ENCODE data around the gene PPP2R3A. TPM values are rescaled to one million over a fixed set of nuclear protein-coding genes. Genes with fewer than 3 reads are reported as not detected.

PPP2R3A gene
- total and polyA plus RNA-seq, 2 experiments from 2014 or later, result 6.4 to 15.2 TPM

GRCh38 chr3:135920275-135920674, 45.3 kb upstream of the PPP2R3A start (continued):
- no peak for TF ChIP-seq REST (IDR thresholded peaks at IDR 0.05; ENCODE audit: unreplicated experiment)
- no peak for TF ChIP-seq STAT1 (IDR thresholded peaks at IDR 0.05; ENCODE audit: unreplicated experiment)
- no peak for TF ChIP-seq NANOG (IDR thresholded peaks at IDR 0.05; ENCODE audit: borderline replicate concordance)

GRCh38 chr3:135922903-135923250, 42.7 kb upstream of the PPP2R3A start:
- Mint-ChIP-seq H3K27ac (no peak overlapping the region), H3K36me3 (ENCODE audit: low read depth) (no peaks in the 10 kb centered on the region), H3K4me3 (no peak overlapping the region), H3K4me1 (peaks cover 18% of the 10 kb centered on the region), H3K9me3 (no peaks in the 10 kb centered on the region; the same call in 2 of the 3 replicates), H3K27me3 (ENCODE audit: insufficient read depth, low read depth, poor library complexity) (peaks cover 3% of the 10 kb centered on the region)
- Histone ChIP-seq H3K27me3 (ENCODE audit: insufficient read depth) (no peaks in the 10 kb centered on the region), H3K9me2 (ENCODE audit: insufficient read depth) (peaks cover 29% of the 10 kb centered on the region; the same call in 1 of the 2 replicates), H3K79me2 (replicated peaks; ENCODE audit: insufficient read depth) (no peaks in the 10 kb centered on the region), H4K20me1 (replicated peaks; ENCODE audit: insufficient read depth) (no peaks in the 10 kb centered on the region), H3F3A (replicated peaks; ENCODE audit: low read depth) (no peaks in the 10 kb centered on the region), H3K4me3 (no peak overlapping the region), H3K36me3 (ENCODE audit: insufficient read depth) (no peaks in the 10 kb centered on the region), H2AFZ (0 out of 2 replicates have a peak overlapping the region, but pooled peaks have one; percentile 72), H3K27ac (ENCODE audit: low read depth) (no peak overlapping the region), H3K4me2 (no peak overlapping the region), H3K4me1 (ENCODE audit: insufficient read depth) (peaks cover 7% of the 10 kb centered on the region)
- DNase-seq (ENCODE audit: low spot score), result no peak
- ATAC-seq, result no peak
- TF ChIP-seq JUNB (IDR thresholded peaks at IDR 0.05; ENCODE audit: unreplicated experiment), result no peak
- TF ChIP-seq CREB1 (CRISPR knock-in tag; IDR thresholded peaks at IDR 0.05; ENCODE audit: low read depth), result no peak
- TF ChIP-seq EZH2 (IDR thresholded peaks at IDR 0.05; ENCODE audit: low read depth, unreplicated experiment), result no peak
- TF ChIP-seq ZNF462 (CRISPR knock-in tag; IDR thresholded peaks at IDR 0.05), result no peak
- TF ChIP-seq ETS1 (IDR thresholded peaks at IDR 0.05), result no peak
- TF ChIP-seq ZNF114 (CRISPR knock-in tag; IDR thresholded peaks at IDR 0.05), result no peak
- no peak for TF ChIP-seq EZH2phosphoT487 (IDR thresholded peaks at IDR 0.05; ENCODE audit: unreplicated experiment)
- TF ChIP-seq REST (IDR thresholded peaks at IDR 0.05; ENCODE audit: unreplicated experiment), result no peak
- TF ChIP-seq NANOG (IDR thresholded peaks at IDR 0.05; ENCODE audit: borderline replicate concordance), result no peak
- no peak for TF ChIP-seq POLR2AphosphoS5 (IDR thresholded peaks at IDR 0.05; ENCODE audit: low read depth)
- TF ChIP-seq STAT1 (IDR thresholded peaks at IDR 0.05; ENCODE audit: unreplicated experiment), result no peak
